H1 (cell line): Measurements from ENCODE around the gene AGPAT3. TPM values are rescaled to one million over a fixed set of nuclear protein-coding genes. Genes with fewer than 3 reads are reported as not detected.

ENCODE experiments used
- CTCF ChIA-PET: fragments of 300-600 bp; sonication (Branson Sonifier 250); formaldehyde crosslinking; loops from one replicate; lab custom pipeline; 2021; ENCODE audit not compliant: partially characterized antibody; lab: Charles Lee
- POLR2A ChIA-PET: fragments of 300-600 bp; sonication (Branson Sonifier 250); formaldehyde crosslinking; loops from one replicate; lab custom pipeline; 2021; ENCODE audit warnings: inconsistent platforms; ENCODE audit not compliant: partially characterized antibody; lab: Charles Lee
- DNase-seq, 2 experiments: peaks; one replicate each; pipeline versions ENCODE4 v3.0.0 to v3.0.0-alpha.2; 2010 to 2022; ENCODE audit warnings: low spot score in 2 of 2, low read depth in 1 of 2, mixed read lengths in 1 of 2
- FAIRE-seq: peaks from 2 replicates; lab custom pipeline; 2011; peaks lifted over from hg19 to GRCh38; lab: Jason Lieb, UNC
- H2AFZ ChIP-seq: 2 replicates; pipeline ENCODE4 v1.8.1; 2012; ENCODE audit warnings: low read length, inconsistent platforms
- H2AK5ac ChIP-seq: 2 replicates; pipeline ENCODE4 v1.6.1; 2013; ENCODE audit warnings: low read depth, low read length
- H2BK120ac ChIP-seq: replicated peaks from 2 replicates; pipeline ENCODE3; 2013; ENCODE audit warnings: low read depth, low read length, inconsistent platforms
- H2BK12ac ChIP-seq: 2 replicates; pipeline ENCODE4 v1.6.1; 2013; ENCODE audit warnings: low read depth, low read length
- H2BK15ac ChIP-seq: 2 replicates; pipeline ENCODE4 v1.6.1; 2013; ENCODE audit warnings: low read length
- H2BK20ac ChIP-seq: 2 replicates; pipeline ENCODE4 v1.6.1; 2013; ENCODE audit warnings: low read length
- H2BK5ac ChIP-seq: 2 replicates; pipeline ENCODE4 v1.6.1; 2013; ENCODE audit warnings: low read depth, low read length
- H3K14ac ChIP-seq: 2 replicates; pipeline ENCODE4 v1.6.1; 2013; ENCODE audit warnings: inconsistent platforms; ENCODE audit not compliant: insufficient read length
- H3K18ac ChIP-seq: 2 replicates; pipeline ENCODE4 v1.6.1; 2013; ENCODE audit warnings: low read length; ENCODE audit errors: extremely low read depth
- H3K23ac ChIP-seq: 2 replicates; pipeline ENCODE4 v1.6.1; 2013; ENCODE audit warnings: inconsistent platforms; ENCODE audit not compliant: insufficient read length
- H3K23me2 ChIP-seq: 2 replicates; pipeline ENCODE4 v1.6.1; 2013; ENCODE audit warnings: low read depth, low read length
- H3K27ac ChIP-seq: 2 replicates; pipeline ENCODE4 v1.6.1; 2011; ENCODE audit warnings: low read depth, low read length, inconsistent platforms
- H3K27me3 ChIP-seq, 4 experiments: replicated peaks in 1 of 4; 1 replicate in 1 of 4; 2 replicates in 3 of 4; pipeline versions ENCODE4 v1.6.1 to v1.8.1; 2011 to 2013; ENCODE audit warnings: low read length in 3 of 4, mild to moderate bottlenecking in 3 of 4, inconsistent platforms in 2 of 4, mixed read lengths in 2 of 4, moderate library complexity in 1 of 4; ENCODE audit not compliant: control insufficient read depth in 3 of 4, insufficient read depth in 3 of 4; ENCODE audit errors: extremely low read depth in 1 of 4
- H3K36me3 ChIP-seq, 4 experiments: 2 replicates each; pipeline versions ENCODE4 v1.6.1 to v1.8.1; 2011 to 2013; ENCODE audit warnings: mild to moderate bottlenecking in 4 of 4, low read length in 3 of 4, moderate library complexity in 2 of 4, control low read depth in 1 of 4, inconsistent platforms in 1 of 4; ENCODE audit not compliant: insufficient read depth in 4 of 4, control insufficient read depth in 2 of 4
- H3K4ac ChIP-seq: replicated peaks from 2 replicates; pipeline ENCODE3; 2013; ENCODE audit warnings: low read length, low read depth, mixed read lengths, inconsistent platforms; ENCODE audit not compliant: insufficient read length
- H3K4me1 ChIP-seq, 4 experiments: replicated peaks in 1 of 4; 1 replicate in 1 of 4; 2 replicates in 3 of 4; pipeline versions ENCODE4 v1.6.1 to v1.8.1; 2011 to 2013; ENCODE audit warnings: low read length in 3 of 4, inconsistent platforms in 2 of 4, mixed read lengths in 1 of 4; ENCODE audit not compliant: insufficient read depth in 4 of 4, control insufficient read depth in 3 of 4
- H3K4me2 ChIP-seq, 2 experiments: 2 replicates each; pipeline versions ENCODE4 v1.6.1 to v1.8.1; 2011 to 2013; ENCODE audit warnings: low read depth in 2 of 2, low read length in 2 of 2, control low read depth in 1 of 2, inconsistent platforms in 1 of 2, mild to moderate bottlenecking in 1 of 2; ENCODE audit not compliant: insufficient read depth in 1 of 2
- H3K4me3 ChIP-seq, 4 experiments: fragments of 200-600, 300-600 bp in 1 of 4; sonication (generic), shearing (Covaris generic), sonication (Bioruptor Twin) in 1 of 4; 2 replicates each; pipeline versions ENCODE4 v1.5.1 to v1.8.1; 2011 to 2016; ENCODE audit warnings: low read length in 4 of 4, low read depth in 3 of 4, control low read depth in 2 of 4, inconsistent platforms in 2 of 4, mild to moderate bottlenecking in 2 of 4, mixed read lengths in 1 of 4, moderate library complexity in 1 of 4; ENCODE audit not compliant: insufficient read depth in 2 of 4; ENCODE audit errors: extremely low read depth in 1 of 4
- H3K56ac ChIP-seq: replicated peaks from 2 replicates; pipeline ENCODE3; 2013; ENCODE audit warnings: low read depth, mild to moderate bottlenecking, mixed read lengths, low read length, inconsistent platforms; ENCODE audit not compliant: insufficient read length
- H3K79me1 ChIP-seq: 2 replicates; pipeline ENCODE4 v1.6.1; 2013; ENCODE audit warnings: low read depth, low read length, control low read depth
- H3K79me2 ChIP-seq, 2 experiments: 2 replicates each; pipeline versions ENCODE4 v1.6.1 to v1.8.1; 2012 to 2013; ENCODE audit warnings: low read length in 2 of 2, mild to moderate bottlenecking in 2 of 2, inconsistent platforms in 1 of 2; ENCODE audit not compliant: insufficient read depth in 2 of 2, control insufficient read depth in 1 of 2
- H3K9ac ChIP-seq, 4 experiments: replicated peaks in 1 of 4; 1 replicate in 1 of 4; 2 replicates in 3 of 4; pipeline versions ENCODE4 v1.6.1 to v1.8.1; 2011 to 2013; ENCODE audit warnings: low read depth in 3 of 4, low read length in 3 of 4, control low read depth in 2 of 4, mild to moderate bottlenecking in 2 of 4, moderate library complexity in 2 of 4, inconsistent platforms in 1 of 4; ENCODE audit errors: extremely low read depth in 1 of 4
- H3K9me3 ChIP-seq, 2 experiments: 2 replicates each; pipeline versions ENCODE4 v1.6.1 to v1.8.1; 2012 to 2013; ENCODE audit warnings: mild to moderate bottlenecking in 2 of 2, moderate library complexity in 2 of 2, control low read depth in 1 of 2, inconsistent platforms in 1 of 2, low read depth in 1 of 2, low read length in 1 of 2, mixed read lengths in 1 of 2; ENCODE audit not compliant: insufficient read depth in 2 of 2
- H4K20me1 ChIP-seq, 2 experiments: replicated peaks in 1 of 2; 2 replicates each; pipeline versions ENCODE3 to v1.8.1; 2011 to 2013; ENCODE audit warnings: inconsistent platforms in 2 of 2, low read length in 2 of 2, mild to moderate bottlenecking in 1 of 2; ENCODE audit not compliant: insufficient read depth in 2 of 2, control insufficient read depth in 1 of 2
- H4K5ac ChIP-seq: 2 replicates; pipeline ENCODE4 v1.6.1; 2013; ENCODE audit warnings: low read length, low read depth, mixed read lengths, inconsistent platforms; ENCODE audit not compliant: insufficient read length
- H4K8ac ChIP-seq: 2 replicates; pipeline ENCODE4 v1.8.0; 2013; ENCODE audit warnings: mild to moderate bottlenecking, moderate library complexity, low read length, inconsistent platforms; ENCODE audit not compliant: insufficient read depth; ENCODE audit errors: extremely low read depth
- H4K91ac ChIP-seq: replicated peaks from 2 replicates; pipeline ENCODE3; 2013; ENCODE audit warnings: low read length, mixed read lengths, inconsistent platforms; ENCODE audit not compliant: insufficient read length
- NRF1 ChIP-seq: IDR thresholded peaks from 2 replicates; pipeline ENCODE4 v1.6.1; 2011; ENCODE audit warnings: mild to moderate bottlenecking, low read depth, low read length, improper control_type of control experiment
- POLR2A ChIP-seq, 2 experiments: IDR thresholded peaks; 1 replicate in 1 of 2; 2 replicates in 1 of 2; pipeline ENCODE4 v1.6.1; 2011; ENCODE audit warnings: low read depth in 2 of 2, low read length in 2 of 2, mild to moderate bottlenecking in 2 of 2; ENCODE audit errors: control extremely low read depth in 1 of 2
- WGBS, 2 experiments: shearing (Covaris generic) in 1 of 2; methylation state at CpG; one replicate each; pipeline versions ENCODE4 v1.1.6 to v1.1.7; 2013 to 2015; ENCODE audit warnings: low lambda C conversion rate in 2 of 2, mixed read lengths in 2 of 2, inconsistent platforms in 1 of 2, low coverage in 1 of 2, missing lambda C conversion rate in 1 of 2; ENCODE audit not compliant: insufficient replicate concordance in 2 of 2, insufficient coverage in 1 of 2, insufficient read length in 1 of 2; ENCODE audit errors: extremely low coverage in 1 of 2, missing lambda C conversion rate in 1 of 2; 5-methylcytosine and 5-hydroxymethylcytosine counted together
- polyA plus RNA-seq, 7 experiments: library from polyadenylated mRNA; depleted of rRNA in 3 of 7; stranded (reverse) in 5 of 7; unstranded in 2 of 7; fragments of >200 nt in 5 of 7; fragments of 200-250 nt in 2 of 7; gene quantifications; 1 replicate in 5 of 7; 2 replicates in 1 of 7; 4 replicates in 1 of 7; pipeline versions ENCODE4 v1.2.1 to v1.2.3, GENCODE V29; 2011 to 2013; ENCODE audit warnings: missing spikeins in 2 of 7, mixed read lengths in 2 of 7
- total RNA-seq: library from RNA; stranded (reverse); fragmentation: NEBNext Ultra II Directional; extraction: Animal tissue kit (Norgen Biotek cat#: 25700); gene quantifications from 2 replicates; pipeline ENCODE4 v1.2.1, GENCODE V29; 2021

The AGPAT3 gene
- total and polyA plus RNA-seq, 2 of the 8 experiments (the other 6 are each of a cell fraction or from before 2014, with no cell fraction given), result 5.8 to 7.3 TPM

- no peak overlapping the region for H2BK20ac ChIP-seq
- POLR2A ChIA-PET, result no interaction called here
- H3K4ac ChIP-seq, result no peak overlapping the region
- H3K4me3 ChIP-seq, result no peak overlapping the region
- no peak overlapping the region for H3K4me2 ChIP-seq
- no peak overlapping the region for H2AK5ac ChIP-seq
- no peaks in the 10 kb centered on the region; the same call in 1 of the 2 replicates for H3K23me2 ChIP-seq
- DNase-seq (no peak), FAIRE-seq (no peak)
- no peaks in the 10 kb centered on the region; the same call in 1 of the 2 replicates for H3K79me1 ChIP-seq
- H3K56ac ChIP-seq, result no peak overlapping the region
- 86% methylated on average over 13 of the region's 13 CpGs; no CpG with 5 or more reads in 1 of the 2 experiments for WGBS, 2 experiments
- no peaks in the 10 kb centered on the region for H3K79me2 ChIP-seq
- H4K20me1 ChIP-seq, result peaks cover 0 to 1% of the 10 kb centered on the region in 2 experiments
- no peak overlapping the region for H4K5ac ChIP-seq
- no peak overlapping the region for H3K27ac ChIP-seq
- no peak overlapping the region for H3K14ac ChIP-seq
- H4K8ac ChIP-seq, result no peak overlapping the region
- no peak overlapping the region for H2BK15ac ChIP-seq
- CTCF ChIA-PET, result interaction anchor here (0.9 to 13.7 kb wide), 5 partner anchors 6 to 57 kb away, joined by 3 to 188 read pairs (median 4); no protein-coding TSS in a partner anchor
- no peak overlapping the region for H2BK120ac ChIP-seq
- H3K27me3 ChIP-seq, result no peaks in the 10 kb centered on the region
- H3K23ac ChIP-seq, result no peak overlapping the region
- H3K18ac ChIP-seq, result no peak overlapping the region
- no peak overlapping the region for H2BK5ac ChIP-seq
- TF ChIP-seq NRF1 (no peak), POLR2A (IDR thresholded peaks at IDR 0.05; ENCODE audit: control extremely low read depth in 1 of 2, low read depth in 2 of 2, low read length in 2 of 2) (no peak)
- no peaks in the 10 kb centered on the region; a peak in 1 of 8 replicates for H3K36me3 ChIP-seq
- H3K9ac ChIP-seq, result no peak overlapping the region
- H3K9me3 ChIP-seq, result no peaks in the 10 kb centered on the region
- no peak overlapping the region for H2BK12ac ChIP-seq
- H4K91ac ChIP-seq, result no peak overlapping the region
- peaks cover 0 to 3% (median 0%) of the 10 kb centered on the region in 4 experiments; a peak in 2 of 7 replicates for H3K4me1 ChIP-seq
- no peak overlapping the region for H2AFZ ChIP-seq
Measured at GRCh38 chr21:43931489-43931888, 66.5 kb downstream of the AGPAT3 start.
